Measurements from ENCODE around the gene HSH2D. TPM values are rescaled to one million over a fixed set of nuclear protein-coding genes. Genes with fewer than 3 reads are reported as not detected.

The HSH2D gene
- total RNA-seq, 4 donors from 2014 or later: 0.52 to 0.83 (median 0.75) TPM; not detected in 1

DNA sequence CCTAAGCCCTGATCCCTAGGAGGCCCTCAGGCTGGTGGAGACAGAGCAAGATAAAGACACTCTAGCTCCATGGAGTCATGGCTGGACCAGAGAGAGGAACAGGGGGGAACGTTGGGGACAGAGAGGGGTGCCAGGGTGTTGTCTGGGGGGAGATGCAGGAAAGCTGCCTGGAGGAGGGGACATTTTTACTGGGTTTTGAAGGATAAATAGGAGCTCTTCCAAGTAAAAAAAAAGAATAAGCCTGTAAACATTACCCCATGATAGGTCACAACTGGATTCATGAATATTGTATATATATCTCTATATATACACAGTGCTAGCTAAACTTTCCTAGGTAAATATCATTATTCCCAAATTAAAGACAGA is 714 bp downstream of the HSH2D start:
- no peaks in the 10 kb centered on the region for H3K4me1 ChIP-seq
- intact Hi-C loops (cut with DNase I): no loop called here
- H3K27me3 ChIP-seq: peaks cover 0 to 15% (median 0%) of the 10 kb centered on the region in 4 donors
- H3K4me3 ChIP-seq: peak overlapping the region in 1 of 4 donors; percentile 35
- no peak overlapping the region for H3K27ac ChIP-seq (replicated peaks in 1 of 4)
- TF ChIP-seq CTCF (IDR thresholded peaks at IDR 0.05) (no peak), POLR2A (IDR thresholded peaks at IDR 0.05; ENCODE audit: low read depth) (no peak), EP300 (IDR thresholded peaks at IDR 0.05) (no peak), POLR2AphosphoS5 (IDR thresholded peaks at IDR 0.05) (no peak)
- no peak for DNase-seq (ENCODE audit: extremely low spot score)
- H3K36me3 ChIP-seq: no peaks in the 10 kb centered on the region
- H3K9me3 ChIP-seq: no peaks in the 10 kb centered on the region
- WGBS: 59% methylated on average over 1 of the region's 1 CpG

DNA sequence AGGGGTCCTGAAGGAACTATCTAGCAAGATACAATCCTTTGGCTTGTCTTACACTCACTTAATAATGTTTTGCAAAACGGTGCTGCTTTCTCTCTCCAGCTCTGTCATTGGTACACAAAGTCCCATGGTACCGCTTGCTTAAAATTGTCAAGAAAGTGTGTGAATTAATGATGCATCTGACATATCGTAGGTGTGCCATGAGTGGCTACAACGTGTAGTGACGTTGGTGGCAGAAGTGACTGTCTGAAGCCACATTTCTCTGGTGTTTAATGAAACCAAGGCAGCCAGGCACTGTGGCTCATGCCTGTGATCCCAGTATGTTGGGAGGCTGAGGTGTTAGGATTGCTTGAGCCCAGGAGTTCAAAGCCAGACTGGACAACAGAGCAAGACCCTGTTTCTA is 2.6 kb downstream of the HSH2D start:
- 73% methylated on average over 4 of the region's 5 CpGs for WGBS
- Histone ChIP-seq H3K4me3 (no peak overlapping the region), H3K27me3 (peaks cover 0 to 15% (median 0%) of the 10 kb centered on the region in 4 donors), H3K27ac (replicated peaks in 1 of 4) (no peak overlapping the region), H3K4me1 (no peaks in the 10 kb centered on the region), H3K9me3 (no peaks in the 10 kb centered on the region), H3K36me3 (no peaks in the 10 kb centered on the region)
- no peak for DNase-seq (ENCODE audit: extremely low spot score)
- intact Hi-C loops (cut with DNase I): no loop called here
- TF ChIP-seq CTCF (IDR thresholded peaks at IDR 0.05) (no peak), EP300 (IDR thresholded peaks at IDR 0.05) (no peak), POLR2AphosphoS5 (IDR thresholded peaks at IDR 0.05) (no peak), POLR2A (IDR thresholded peaks at IDR 0.05; ENCODE audit: low read depth) (no peak)

DNA sequence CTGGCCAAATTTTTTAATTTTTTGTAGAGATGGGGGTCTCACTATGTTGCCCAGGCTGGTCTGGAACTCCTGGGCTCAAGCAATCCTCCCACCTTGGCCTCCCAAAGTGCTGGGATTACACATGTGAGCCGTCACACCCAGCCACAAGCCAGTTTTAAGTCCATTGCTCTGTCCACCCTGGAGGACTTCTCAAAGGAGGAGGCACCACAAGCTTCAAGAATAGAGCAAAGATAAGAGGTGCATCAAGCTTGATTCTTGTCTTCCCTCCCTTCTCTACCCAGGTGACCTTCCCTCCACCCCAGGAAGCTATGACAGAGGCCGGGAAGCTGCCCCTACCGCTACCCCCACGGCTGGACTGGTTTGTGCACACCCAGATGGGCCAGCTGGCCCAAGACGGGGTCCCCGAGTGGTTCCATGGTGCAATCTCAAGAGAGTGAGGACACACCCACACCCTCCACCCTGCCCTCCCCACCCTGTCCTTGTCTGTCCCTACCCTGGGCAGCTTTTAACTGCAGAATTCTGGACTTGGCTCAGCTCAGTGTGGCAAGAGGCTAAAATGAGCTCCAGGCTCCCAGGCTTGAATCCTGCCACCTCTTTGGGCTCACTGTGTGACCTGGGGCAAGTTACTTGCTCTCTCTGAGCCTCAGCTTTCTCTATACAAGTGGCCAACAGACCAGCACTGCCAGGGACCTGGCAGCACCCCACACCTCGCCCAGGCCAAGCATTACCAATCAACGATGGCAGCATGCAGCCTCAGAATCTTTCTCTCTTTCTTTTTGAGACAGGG is 5.2 kb downstream of the HSH2D start:
- TF ChIP-seq CTCF (IDR thresholded peaks at IDR 0.05) (no peak), POLR2AphosphoS5 (IDR thresholded peaks at IDR 0.05) (no peak), POLR2A (IDR thresholded peaks at IDR 0.05; ENCODE audit: low read depth) (no peak), EP300 (IDR thresholded peaks at IDR 0.05) (no peak)
- intact Hi-C loops (cut with DNase I): no loop called here
- peaks cover 0 to 6% (median 0%) of the 10 kb centered on the region in 4 donors for H3K27me3 ChIP-seq
- H3K36me3 ChIP-seq: no peaks in the 10 kb centered on the region
- no peak overlapping the region for H3K4me3 ChIP-seq
- no peaks in the 10 kb centered on the region for H3K4me1 ChIP-seq
- no peak overlapping the region for H3K27ac ChIP-seq (replicated peaks in 1 of 4)
- no peaks in the 10 kb centered on the region for H3K9me3 ChIP-seq
- 84% methylated on average over 8 of the region's 8 CpGs for WGBS
- DNase-seq (ENCODE audit: extremely low spot score): no peak

DNA sequence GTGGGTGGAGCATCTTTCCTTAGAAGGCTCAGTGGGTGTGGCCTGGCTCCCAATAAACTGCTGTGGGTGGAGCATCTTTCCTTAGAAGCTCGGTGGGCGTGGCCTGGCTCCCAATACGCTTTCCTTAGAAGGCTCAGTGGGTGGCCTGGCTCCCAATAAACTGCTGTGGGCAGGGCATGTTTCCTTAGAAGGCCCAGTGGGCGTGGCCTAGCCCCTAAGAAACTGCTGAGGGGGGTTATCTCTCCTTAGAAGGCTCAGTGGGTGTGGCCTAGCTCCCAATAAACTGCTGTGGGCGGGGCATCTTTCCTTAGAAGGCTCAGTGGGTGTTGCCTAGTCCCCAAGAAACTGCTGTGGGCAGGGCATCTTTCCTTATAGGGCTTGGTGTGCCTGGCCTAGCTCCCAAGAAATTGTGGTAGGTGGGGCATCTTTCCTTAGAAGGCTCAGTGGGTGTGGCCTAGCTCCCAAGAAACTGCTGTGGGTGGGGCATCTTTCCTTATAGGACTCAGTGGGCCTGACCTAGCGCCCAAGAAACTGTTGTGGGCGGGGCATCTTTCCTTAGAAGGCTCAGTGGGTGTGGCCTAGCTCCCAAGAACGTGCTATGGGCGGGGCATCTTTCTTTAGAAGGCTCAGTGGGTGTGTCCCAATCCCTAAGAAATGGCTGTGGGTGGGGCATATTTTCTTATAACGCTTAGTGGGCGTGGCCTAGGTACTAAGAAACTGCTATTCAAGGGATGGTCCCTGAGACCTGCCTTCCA is 10.3 kb downstream of the HSH2D start:
- 67% methylated on average over 5 of the region's 11 CpGs for WGBS

More for the DNA sequence above, 10.3 kb downstream of the HSH2D start:
- intact Hi-C loops (cut with DNase I): no loop called here
- Histone ChIP-seq H3K4me1 (no peaks in the 10 kb centered on the region), H3K4me3 (no peak overlapping the region), H3K27ac (replicated peaks in 1 of 4) (no peak overlapping the region), H3K27me3 (no peaks in the 10 kb centered on the region), H3K9me3 (no peaks in the 10 kb centered on the region), H3K36me3 (no peaks in the 10 kb centered on the region)
- DNase-seq (ENCODE audit: extremely low spot score): no peak
- TF ChIP-seq EP300 (IDR thresholded peaks at IDR 0.05): no peak
- TF ChIP-seq POLR2A (IDR thresholded peaks at IDR 0.05; ENCODE audit: low read depth): no peak
- no peak for TF ChIP-seq CTCF (IDR thresholded peaks at IDR 0.05)
- TF ChIP-seq POLR2AphosphoS5 (IDR thresholded peaks at IDR 0.05): no peak
